ENCODE data around the gene NDEL1. TPM values are rescaled to one million over a fixed set of nuclear protein-coding genes. Genes with fewer than 3 reads are reported as not detected.

The NDEL1 gene
- total RNA-seq, 1 donor from 2014 or later, result 66.5 TPM

DNA sequence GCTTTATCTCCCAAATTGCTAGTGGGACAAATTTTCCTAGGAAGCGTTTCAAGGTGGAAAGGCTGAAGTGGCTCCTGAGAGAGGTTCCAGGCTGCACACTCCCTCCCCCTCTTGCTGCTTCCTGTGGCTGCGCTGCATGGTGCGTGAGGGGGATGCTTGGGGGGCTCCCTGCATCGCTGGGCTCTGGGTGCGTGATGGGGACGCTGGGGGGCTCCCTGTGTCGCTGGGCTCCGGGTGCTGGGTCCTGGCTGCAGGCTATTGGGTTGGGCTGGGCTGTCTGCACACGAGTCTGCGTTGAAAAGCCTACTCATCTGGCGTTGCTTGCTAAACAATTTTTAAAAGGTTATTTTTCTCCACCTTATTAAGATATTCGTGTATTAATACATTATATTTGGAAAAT is 30.1 kb downstream of the NDEL1 start:
- no peaks in the 10 kb centered on the region for H3K27me3 ChIP-seq
- TF ChIP-seq POLR2AphosphoS5 (IDR thresholded peaks at IDR 0.05; ENCODE audit: insufficient read depth in 1 of 2, low read depth in 1 of 2), result no peak
- no peak for TF ChIP-seq POLR2A (IDR thresholded peaks at IDR 0.05)
- TF ChIP-seq, protein P1, sequence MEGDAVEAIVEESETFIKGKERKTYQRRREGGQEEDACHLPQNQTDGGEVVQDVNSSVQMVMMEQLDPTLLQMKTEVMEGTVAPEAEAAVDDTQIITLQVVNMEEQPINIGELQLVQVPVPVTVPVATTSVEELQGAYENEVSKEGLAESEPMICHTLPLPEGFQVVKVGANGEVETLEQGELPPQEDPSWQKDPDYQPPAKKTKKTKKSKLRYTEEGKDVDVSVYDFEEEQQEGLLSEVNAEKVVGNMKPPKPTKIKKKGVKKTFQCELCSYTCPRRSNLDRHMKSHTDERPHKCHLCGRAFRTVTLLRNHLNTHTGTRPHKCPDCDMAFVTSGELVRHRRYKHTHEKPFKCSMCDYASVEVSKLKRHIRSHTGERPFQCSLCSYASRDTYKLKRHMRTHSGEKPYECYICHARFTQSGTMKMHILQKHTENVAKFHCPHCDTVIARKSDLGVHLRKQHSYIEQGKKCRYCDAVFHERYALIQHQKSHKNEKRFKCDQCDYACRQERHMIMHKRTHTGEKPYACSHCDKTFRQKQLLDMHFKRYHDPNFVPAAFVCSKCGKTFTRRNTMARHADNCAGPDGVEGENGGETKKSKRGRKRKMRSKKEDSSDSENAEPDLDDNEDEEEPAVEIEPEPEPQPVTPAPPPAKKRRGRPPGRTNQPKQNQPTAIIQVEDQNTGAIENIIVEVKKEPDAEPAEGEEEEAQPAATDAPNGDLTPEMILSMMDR (IDR thresholded peaks at IDR 0.05), result no peak
- peaks cover 0 to 47% of the 10 kb centered on the region in 2 donors for H3K36me3 ChIP-seq
- no peak overlapping the region for H3K4me3 ChIP-seq
- no peaks in the 10 kb centered on the region for H3K9me3 ChIP-seq
- H3K4me1 ChIP-seq, result peaks cover 49% of the 10 kb centered on the region
- DNase-seq (ENCODE audit: extremely low spot score in 2 of 2), result no peak
- intact Hi-C loops (cut with DNase I), result no loop called here
- H3K27ac ChIP-seq, result no peak overlapping the region

DNA sequence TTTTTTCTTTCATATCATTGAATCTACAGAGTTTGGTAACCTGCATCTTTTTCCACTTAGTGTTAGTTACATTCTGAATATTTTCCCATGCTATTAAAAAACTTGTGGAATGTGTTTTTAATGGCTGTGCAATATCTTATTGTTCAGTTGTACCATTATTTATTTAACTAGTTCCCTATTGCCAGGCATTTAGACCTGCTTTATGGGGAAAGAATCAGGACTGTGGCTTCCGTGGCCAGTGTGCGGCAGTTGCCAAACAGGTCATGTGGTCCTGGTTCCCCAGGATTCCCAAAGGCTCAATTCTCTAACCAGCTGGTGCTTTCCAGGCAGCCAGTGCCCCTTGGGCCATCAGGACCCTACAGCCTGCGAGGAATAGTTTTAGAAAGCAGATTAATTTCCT is 30.8 kb downstream of the NDEL1 start:
- H3K36me3 ChIP-seq, result peaks cover 0 to 46% of the 10 kb centered on the region in 2 donors
- H3K27me3 ChIP-seq, result no peaks in the 10 kb centered on the region
- H3K4me3 ChIP-seq, result no peak overlapping the region
- no peak overlapping the region for H3K27ac ChIP-seq
- intact Hi-C loops (cut with DNase I), result no loop called here
- no peaks in the 10 kb centered on the region for H3K9me3 ChIP-seq
- peaks cover 53% of the 10 kb centered on the region for H3K4me1 ChIP-seq
- no peak for DNase-seq (ENCODE audit: extremely low spot score in 2 of 2)
- no peak for TF ChIP-seq POLR2AphosphoS5 (IDR thresholded peaks at IDR 0.05; ENCODE audit: insufficient read depth in 1 of 2, low read depth in 1 of 2)
- TF ChIP-seq, protein P1 (IDR thresholded peaks at IDR 0.05), result no peak
- no peak for TF ChIP-seq POLR2A (IDR thresholded peaks at IDR 0.05)

DNA sequence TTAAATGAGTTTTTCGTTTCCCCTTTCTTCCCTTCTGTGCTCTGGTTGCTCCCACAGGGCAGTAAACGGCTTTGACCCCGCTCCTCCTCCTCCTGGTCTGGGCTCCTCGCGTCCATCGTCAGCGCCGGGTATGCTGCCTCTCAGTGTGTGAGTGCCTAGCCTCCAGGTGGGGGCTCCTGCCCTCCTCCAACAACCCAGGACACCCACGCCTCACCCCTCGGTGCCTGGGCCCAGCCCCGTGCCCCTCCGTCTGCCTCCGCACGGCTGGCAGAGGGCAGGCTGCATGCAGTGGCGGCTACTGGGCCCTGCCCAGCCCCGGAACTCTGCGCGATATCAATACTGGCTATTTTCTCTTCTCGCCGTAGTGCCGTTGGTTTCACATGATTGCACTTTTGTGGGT is 31.2 kb downstream of the NDEL1 start:
- peaks cover 53% of the 10 kb centered on the region for H3K4me1 ChIP-seq
- no peaks in the 10 kb centered on the region for H3K27me3 ChIP-seq
- H3K27ac ChIP-seq, result no peak overlapping the region
- no peak for DNase-seq (ENCODE audit: extremely low spot score in 2 of 2)
- TF ChIP-seq, protein P1 (IDR thresholded peaks at IDR 0.05), result no peak
- TF ChIP-seq POLR2A (IDR thresholded peaks at IDR 0.05) (no peak), POLR2AphosphoS5 (IDR thresholded peaks at IDR 0.05; ENCODE audit: insufficient read depth in 1 of 2, low read depth in 1 of 2) (no peak)
- no peak overlapping the region for H3K4me3 ChIP-seq
- H3K36me3 ChIP-seq, result peaks cover 0 to 46% of the 10 kb centered on the region in 2 donors
- H3K9me3 ChIP-seq, result no peaks in the 10 kb centered on the region
- intact Hi-C loops (cut with DNase I), result no loop called here

GRCh38 chr17:8467527-8467926 is 31.8 kb downstream of the NDEL1 start:
- H3K36me3 ChIP-seq, result peaks cover 0 to 44% of the 10 kb centered on the region in 2 donors
- no peak overlapping the region for H3K4me3 ChIP-seq
- TF ChIP-seq POLR2A (IDR thresholded peaks at IDR 0.05) (no peak), POLR2AphosphoS5 (IDR thresholded peaks at IDR 0.05; ENCODE audit: insufficient read depth in 1 of 2, low read depth in 1 of 2) (no peak)
- TF ChIP-seq, protein P1 (IDR thresholded peaks at IDR 0.05), result no peak
- H3K27me3 ChIP-seq, result no peaks in the 10 kb centered on the region
- H3K9me3 ChIP-seq, result no peaks in the 10 kb centered on the region
- no peak for DNase-seq (ENCODE audit: extremely low spot score in 2 of 2)
- no peak overlapping the region for H3K27ac ChIP-seq
- peaks cover 53% of the 10 kb centered on the region for H3K4me1 ChIP-seq
- intact Hi-C loops (cut with DNase I), result no loop called here

DNA sequence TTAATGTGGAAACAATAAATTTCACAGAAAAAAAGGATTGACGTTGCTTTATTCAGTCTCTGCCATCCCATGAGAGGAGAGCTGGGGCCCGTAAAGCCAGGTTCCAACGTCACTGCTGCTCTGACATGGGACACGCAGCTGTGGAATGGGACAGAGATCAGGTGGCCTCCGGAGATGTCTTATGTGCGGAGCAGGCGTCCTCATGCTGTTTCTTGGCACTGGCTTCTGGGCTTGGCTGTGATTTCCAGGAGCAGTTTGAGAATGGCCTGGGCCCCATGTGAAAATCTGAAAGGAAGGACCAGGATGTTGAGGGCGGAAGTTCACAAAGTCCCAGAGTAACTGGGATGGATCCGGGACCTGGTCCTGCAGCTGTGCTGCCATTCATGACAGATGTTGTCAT is 32.4 kb downstream of the NDEL1 start:
- Histone ChIP-seq H3K9me3 (no peaks in the 10 kb centered on the region), H3K27ac (no peak overlapping the region), H3K4me3 (no peak overlapping the region), H3K36me3 (peaks cover 0 to 38% of the 10 kb centered on the region in 2 donors), H3K4me1 (peaks cover 53% of the 10 kb centered on the region), H3K27me3 (no peaks in the 10 kb centered on the region)
- no peak for TF ChIP-seq POLR2AphosphoS5 (IDR thresholded peaks at IDR 0.05; ENCODE audit: insufficient read depth in 1 of 2, low read depth in 1 of 2)
- TF ChIP-seq POLR2A (IDR thresholded peaks at IDR 0.05), result no peak
- TF ChIP-seq, protein P1 (IDR thresholded peaks at IDR 0.05), result no peak
- no peak for DNase-seq (ENCODE audit: extremely low spot score in 2 of 2)
- intact Hi-C loops (cut with DNase I), result no loop called here
